SK-N-SH treated with all-trans-retinoic acid at 6 μM for 48 hours (cell line): ENCODE results near the gene STOX1.
A peak's percentile ranks its signal among the peaks of the same experiment; 100 is the strongest.

Source experiments
- ARNTL ChIP-seq: fragments of 450-650 bp; formaldehyde crosslinking; IDR thresholded peaks from 2 replicates; pipeline ENCODE4 v1.5.0; 2020; ENCODE audit warnings: low read depth, mild to moderate bottlenecking, moderate library complexity, borderline replicate concordance
- ESRRG ChIP-seq: fragments of 250-450 bp; sonication (Bioruptor Pico); IDR thresholded peaks from 2 replicates; pipeline ENCODE4 v1.6.1; 2021; ENCODE audit warnings: mild to moderate bottlenecking
- ISL1 ChIP-seq: fragments of 250-450 bp; sonication (Bioruptor Pico); IDR thresholded peaks from 2 replicates; pipeline ENCODE4 v2.1.2; 2022; ENCODE audit warnings: mild to moderate bottlenecking, moderate library complexity
- RARB ChIP-seq: fragments of 250-450 bp; sonication (Bioruptor Pico); IDR thresholded peaks from 2 replicates; pipeline ENCODE4 v1.8.0; 2021; ENCODE audit warnings: mild to moderate bottlenecking, moderate library complexity
- SNAI2 ChIP-seq: fragments of 250-450 bp; sonication (Bioruptor Pico); IDR thresholded peaks from 2 replicates; pipeline ENCODE4 v1.5.0; 2020; ENCODE audit warnings: mild to moderate bottlenecking, moderate library complexity
- TOX ChIP-seq: fragments of 250-450 bp; sonication (Bioruptor Pico); IDR thresholded peaks from 2 replicates; pipeline ENCODE4 v1.8.0; 2021; ENCODE audit warnings: mild to moderate bottlenecking, moderate library complexity, borderline replicate concordance
- ZC3H10 ChIP-seq: fragments of 250-450 bp; sonication (Bioruptor Pico); IDR thresholded peaks from 2 replicates; pipeline ENCODE4 v1.5.1; 2021; ENCODE audit warnings: mild to moderate bottlenecking, moderate library complexity
- ZFP30 ChIP-seq: fragments of 450-650 bp; formaldehyde crosslinking; IDR thresholded peaks from 2 replicates; pipeline ENCODE4 v1.5.0; 2022; ENCODE audit warnings: mild to moderate bottlenecking, moderate library complexity
- ZNF70 ChIP-seq: fragments of 450-650 bp; formaldehyde crosslinking; IDR thresholded peaks from 2 replicates; pipeline ENCODE4 v1.5.0; 2020; ENCODE audit warnings: mild to moderate bottlenecking, moderate library complexity
- ZNF8 ChIP-seq: fragments of 450-650 bp; formaldehyde crosslinking; IDR thresholded peaks from 2 replicates; pipeline ENCODE4 v1.5.0; 2020; ENCODE audit warnings: mild to moderate bottlenecking, moderate library complexity
- TF ChIP-seq, protein P1 (sequence below): fragments of 250-450 bp; sonication (Bioruptor Pico); IDR thresholded peaks from 2 replicates; pipeline ENCODE4 v1.5.0; 2020; ENCODE audit warnings: mild to moderate bottlenecking, moderate library complexity
- TF ChIP-seq, protein P2 (sequence below): fragments of 250-450 bp; sonication (Bioruptor Pico); IDR thresholded peaks from 2 replicates; pipeline ENCODE4 v1.8.0; 2021; ENCODE audit warnings: low read depth, mild to moderate bottlenecking, moderate library complexity, borderline replicate concordance
- TF ChIP-seq, protein P3 (sequence below): fragments of 250-450 bp; sonication (Bioruptor Pico); IDR thresholded peaks from 2 replicates; pipeline ENCODE4 v1.8.0; 2020; ENCODE audit warnings: mild to moderate bottlenecking, moderate library complexity, borderline replicate concordance
- TF ChIP-seq, protein P4 (sequence below): fragments of 250-450 bp; sonication (Bioruptor Pico); IDR thresholded peaks from 2 replicates; pipeline ENCODE4 v1.5.1; 2020; ENCODE audit warnings: low read depth, mild to moderate bottlenecking, moderate library complexity

DNA sequence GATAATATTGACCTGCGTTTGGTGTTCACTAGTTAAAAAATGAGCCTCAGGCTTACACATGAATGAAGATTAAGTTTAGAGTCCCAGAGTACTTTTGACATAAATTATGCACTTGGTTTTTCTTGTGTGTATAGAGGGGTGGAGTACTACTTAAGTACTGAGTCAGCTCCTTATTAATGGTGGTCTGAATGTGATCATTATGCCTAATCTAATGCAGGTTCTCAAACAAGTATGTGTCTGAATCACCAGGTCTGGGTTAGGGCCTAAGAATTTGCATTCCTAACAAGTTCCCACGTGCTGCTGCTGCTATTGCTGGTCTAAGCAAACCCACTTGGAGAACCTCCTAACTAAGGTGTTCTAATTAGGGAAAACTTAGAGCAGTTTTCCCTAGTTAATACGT, 30.7 kb upstream of the STOX1 start:
- TF ChIP-seq ISL1 (CRISPR knock-in tag) (peak; percentile 27; the same call in 1 of the 2 replicates), ARNTL (CRISPR knock-in tag) (no peak), ZNF70 (no peak), ZC3H10 (no peak), ZNF8 (CRISPR knock-in tag) (no peak), TOX (CRISPR knock-in tag) (no peak), ESRRG (no peak), ZFP30 (CRISPR knock-in tag) (no peak), SNAI2 (no peak), RARB (CRISPR knock-in tag) (no peak)
- TF ChIP-seq, protein P1, sequence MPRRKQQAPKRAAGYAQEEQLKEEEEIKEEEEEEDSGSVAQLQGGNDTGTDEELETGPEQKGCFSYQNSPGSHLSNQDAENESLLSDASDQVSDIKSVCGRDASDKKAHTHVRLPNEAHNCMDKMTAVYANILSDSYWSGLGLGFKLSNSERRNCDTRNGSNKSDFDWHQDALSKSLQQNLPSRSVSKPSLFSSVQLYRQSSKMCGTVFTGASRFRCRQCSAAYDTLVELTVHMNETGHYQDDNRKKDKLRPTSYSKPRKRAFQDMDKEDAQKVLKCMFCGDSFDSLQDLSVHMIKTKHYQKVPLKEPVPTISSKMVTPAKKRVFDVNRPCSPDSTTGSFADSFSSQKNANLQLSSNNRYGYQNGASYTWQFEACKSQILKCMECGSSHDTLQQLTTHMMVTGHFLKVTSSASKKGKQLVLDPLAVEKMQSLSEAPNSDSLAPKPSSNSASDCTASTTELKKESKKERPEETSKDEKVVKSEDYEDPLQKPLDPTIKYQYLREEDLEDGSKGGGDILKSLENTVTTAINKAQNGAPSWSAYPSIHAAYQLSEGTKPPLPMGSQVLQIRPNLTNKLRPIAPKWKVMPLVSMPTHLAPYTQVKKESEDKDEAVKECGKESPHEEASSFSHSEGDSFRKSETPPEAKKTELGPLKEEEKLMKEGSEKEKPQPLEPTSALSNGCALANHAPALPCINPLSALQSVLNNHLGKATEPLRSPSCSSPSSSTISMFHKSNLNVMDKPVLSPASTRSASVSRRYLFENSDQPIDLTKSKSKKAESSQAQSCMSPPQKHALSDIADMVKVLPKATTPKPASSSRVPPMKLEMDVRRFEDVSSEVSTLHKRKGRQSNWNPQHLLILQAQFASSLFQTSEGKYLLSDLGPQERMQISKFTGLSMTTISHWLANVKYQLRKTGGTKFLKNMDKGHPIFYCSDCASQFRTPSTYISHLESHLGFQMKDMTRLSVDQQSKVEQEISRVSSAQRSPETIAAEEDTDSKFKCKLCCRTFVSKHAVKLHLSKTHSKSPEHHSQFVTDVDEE = no peak
- TF ChIP-seq, protein P2, sequence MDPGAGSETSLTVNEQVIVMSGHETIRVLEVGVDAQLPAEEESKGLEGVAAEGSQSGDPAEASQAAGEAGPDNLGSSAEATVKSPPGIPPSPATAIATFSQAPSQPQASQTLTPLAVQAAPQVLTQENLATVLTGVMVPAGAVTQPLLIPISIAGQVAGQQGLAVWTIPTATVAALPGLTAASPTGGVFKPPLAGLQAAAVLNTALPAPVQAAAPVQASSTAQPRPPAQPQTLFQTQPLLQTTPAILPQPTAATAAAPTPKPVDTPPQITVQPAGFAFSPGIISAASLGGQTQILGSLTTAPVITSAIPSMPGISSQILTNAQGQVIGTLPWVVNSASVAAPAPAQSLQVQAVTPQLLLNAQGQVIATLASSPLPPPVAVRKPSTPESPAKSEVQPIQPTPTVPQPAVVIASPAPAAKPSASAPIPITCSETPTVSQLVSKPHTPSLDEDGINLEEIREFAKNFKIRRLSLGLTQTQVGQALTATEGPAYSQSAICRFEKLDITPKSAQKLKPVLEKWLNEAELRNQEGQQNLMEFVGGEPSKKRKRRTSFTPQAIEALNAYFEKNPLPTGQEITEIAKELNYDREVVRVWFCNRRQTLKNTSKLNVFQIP (CRISPR knock-in tag) = no peak
- TF ChIP-seq, protein P3, sequence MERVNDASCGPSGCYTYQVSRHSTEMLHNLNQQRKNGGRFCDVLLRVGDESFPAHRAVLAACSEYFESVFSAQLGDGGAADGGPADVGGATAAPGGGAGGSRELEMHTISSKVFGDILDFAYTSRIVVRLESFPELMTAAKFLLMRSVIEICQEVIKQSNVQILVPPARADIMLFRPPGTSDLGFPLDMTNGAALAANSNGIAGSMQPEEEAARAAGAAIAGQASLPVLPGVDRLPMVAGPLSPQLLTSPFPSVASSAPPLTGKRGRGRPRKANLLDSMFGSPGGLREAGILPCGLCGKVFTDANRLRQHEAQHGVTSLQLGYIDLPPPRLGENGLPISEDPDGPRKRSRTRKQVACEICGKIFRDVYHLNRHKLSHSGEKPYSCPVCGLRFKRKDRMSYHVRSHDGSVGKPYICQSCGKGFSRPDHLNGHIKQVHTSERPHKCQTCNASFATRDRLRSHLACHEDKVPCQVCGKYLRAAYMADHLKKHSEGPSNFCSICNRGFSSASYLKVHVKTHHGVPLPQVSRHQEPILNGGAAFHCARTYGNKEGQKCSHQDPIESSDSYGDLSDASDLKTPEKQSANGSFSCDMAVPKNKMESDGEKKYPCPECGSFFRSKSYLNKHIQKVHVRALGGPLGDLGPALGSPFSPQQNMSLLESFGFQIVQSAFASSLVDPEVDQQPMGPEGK (CRISPR knock-in tag) = no peak
- TF ChIP-seq, protein P4, sequence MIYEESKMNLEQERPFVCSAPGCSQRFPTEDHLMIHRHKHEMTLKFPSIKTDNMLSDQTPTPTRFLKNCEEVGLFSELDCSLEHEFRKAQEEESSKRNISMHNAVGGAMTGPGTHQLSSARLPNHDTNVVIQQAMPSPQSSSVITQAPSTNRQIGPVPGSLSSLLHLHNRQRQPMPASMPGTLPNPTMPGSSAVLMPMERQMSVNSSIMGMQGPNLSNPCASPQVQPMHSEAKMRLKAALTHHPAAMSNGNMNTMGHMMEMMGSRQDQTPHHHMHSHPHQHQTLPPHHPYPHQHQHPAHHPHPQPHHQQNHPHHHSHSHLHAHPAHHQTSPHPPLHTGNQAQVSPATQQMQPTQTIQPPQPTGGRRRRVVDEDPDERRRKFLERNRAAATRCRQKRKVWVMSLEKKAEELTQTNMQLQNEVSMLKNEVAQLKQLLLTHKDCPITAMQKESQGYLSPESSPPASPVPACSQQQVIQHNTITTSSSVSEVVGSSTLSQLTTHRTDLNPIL (CRISPR knock-in tag) = no peak
